Colonic mucosa (tissue), 4 donors: Measurements from ENCODE around the gene CDHR2. TPM values are rescaled to one million over a fixed set of nuclear protein-coding genes. Genes with fewer than 3 reads are reported as not detected.

ENCODE experiments used
- DNase-seq: peaks from one replicate; pipeline ENCODE4 v3.0.0-alpha.2; 2020
- H3K27ac ChIP-seq: fragments of 200-600 bp; one replicate; pipeline ENCODE4 v1.8.0; 2021
- H3K27me3 ChIP-seq: fragments of 200-600 bp; one replicate; pipeline ENCODE4 v1.8.0; 2021
- H3K36me3 ChIP-seq: fragments of 200-600 bp; one replicate; pipeline ENCODE4 v1.8.0; 2021
- H3K4me1 ChIP-seq: fragments of 200-600 bp; one replicate; pipeline ENCODE4 v1.8.0; 2021; ENCODE audit warnings: mild to moderate bottlenecking
- H3K4me3 ChIP-seq: fragments of 200-600 bp; one replicate; pipeline ENCODE4 v1.8.0; 2021
- H3K9ac ChIP-seq, 2 donors: one replicate each; pipeline ENCODE4 v1.7.0; 2013; ENCODE audit warnings: control low read depth in 2 of 2, low read depth in 2 of 2, low read length in 2 of 2
- H3K9me3 ChIP-seq: fragments of 200-600 bp; one replicate; pipeline ENCODE4 v1.8.0; 2021
- intact Hi-C: fragments of 100-400 bp; cut with DNase I; formaldehyde crosslinking; loops from one replicate; pipeline ENCODE4 v1.14.1; 2022
- total RNA-seq, 2 donors: library from RNA; stranded (reverse); fragmentation: NEBNext Ultra II Directional in 1 of 2; extraction: Animal tissue kit (Norgen Biotek cat#: 25700) in 1 of 2; gene quantifications; one replicate each; pipeline ENCODE4 v1.2.1, GENCODE V29; 2021
- TF ChIP-seq, protein P1 (sequence below): fragments of 200-600 bp; IDR thresholded peaks from one replicate; pipeline ENCODE4 v1.8.0; 2022; ENCODE audit warnings: antibody characterized with exemption, mild to moderate bottlenecking
- donor health status: healthy.
- donor health status: DM: no; HTN: no; CAD: no.
- donor health status: DM: no; HTN: no; CAD: no.

CDHR2 gene
- total RNA-seq, 2 donors from 2014 or later, result 42.8 to 60.2 TPM

DNA sequence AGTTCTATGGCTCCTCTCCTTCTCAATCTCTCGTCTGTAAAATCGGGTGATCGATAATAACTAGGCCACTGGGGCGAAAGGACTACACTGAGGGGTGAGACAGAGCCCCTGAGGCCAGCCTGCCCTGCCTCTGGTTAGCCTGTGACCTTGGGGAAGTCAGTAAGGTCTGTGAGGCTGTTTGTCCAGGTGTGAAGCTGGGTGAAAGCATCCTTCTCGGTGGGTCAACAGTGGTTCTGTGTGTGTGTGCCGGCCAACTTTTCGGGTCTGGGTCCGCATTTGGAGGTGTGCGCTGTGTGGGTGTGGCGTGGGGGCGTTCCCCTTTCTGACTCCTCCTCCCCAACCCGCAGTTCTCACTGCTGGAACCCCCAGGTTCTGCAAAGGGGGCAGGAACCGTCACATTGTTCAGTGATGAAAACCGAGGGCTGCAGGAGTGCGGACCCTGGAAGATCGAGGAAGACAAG lies 7.0 kb upstream of the CDHR2 start:
- TF ChIP-seq, protein P1, sequence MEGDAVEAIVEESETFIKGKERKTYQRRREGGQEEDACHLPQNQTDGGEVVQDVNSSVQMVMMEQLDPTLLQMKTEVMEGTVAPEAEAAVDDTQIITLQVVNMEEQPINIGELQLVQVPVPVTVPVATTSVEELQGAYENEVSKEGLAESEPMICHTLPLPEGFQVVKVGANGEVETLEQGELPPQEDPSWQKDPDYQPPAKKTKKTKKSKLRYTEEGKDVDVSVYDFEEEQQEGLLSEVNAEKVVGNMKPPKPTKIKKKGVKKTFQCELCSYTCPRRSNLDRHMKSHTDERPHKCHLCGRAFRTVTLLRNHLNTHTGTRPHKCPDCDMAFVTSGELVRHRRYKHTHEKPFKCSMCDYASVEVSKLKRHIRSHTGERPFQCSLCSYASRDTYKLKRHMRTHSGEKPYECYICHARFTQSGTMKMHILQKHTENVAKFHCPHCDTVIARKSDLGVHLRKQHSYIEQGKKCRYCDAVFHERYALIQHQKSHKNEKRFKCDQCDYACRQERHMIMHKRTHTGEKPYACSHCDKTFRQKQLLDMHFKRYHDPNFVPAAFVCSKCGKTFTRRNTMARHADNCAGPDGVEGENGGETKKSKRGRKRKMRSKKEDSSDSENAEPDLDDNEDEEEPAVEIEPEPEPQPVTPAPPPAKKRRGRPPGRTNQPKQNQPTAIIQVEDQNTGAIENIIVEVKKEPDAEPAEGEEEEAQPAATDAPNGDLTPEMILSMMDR, result no peak
- DNase-seq, result peak; percentile 84
- intact Hi-C loops, result no loop called here
- Histone ChIP-seq H3K9me3 (no peaks in the 10 kb centered on the region), H3K36me3 (no peaks in the 10 kb centered on the region), H3K27me3 (no peaks in the 10 kb centered on the region), H3K4me3 (peak overlapping the region; percentile 55), H3K9ac (peak overlapping the region; percentile 94 to 95), H3K4me1 (peaks cover 16% of the 10 kb centered on the region), H3K27ac (peak overlapping the region; percentile 79)

DNA sequence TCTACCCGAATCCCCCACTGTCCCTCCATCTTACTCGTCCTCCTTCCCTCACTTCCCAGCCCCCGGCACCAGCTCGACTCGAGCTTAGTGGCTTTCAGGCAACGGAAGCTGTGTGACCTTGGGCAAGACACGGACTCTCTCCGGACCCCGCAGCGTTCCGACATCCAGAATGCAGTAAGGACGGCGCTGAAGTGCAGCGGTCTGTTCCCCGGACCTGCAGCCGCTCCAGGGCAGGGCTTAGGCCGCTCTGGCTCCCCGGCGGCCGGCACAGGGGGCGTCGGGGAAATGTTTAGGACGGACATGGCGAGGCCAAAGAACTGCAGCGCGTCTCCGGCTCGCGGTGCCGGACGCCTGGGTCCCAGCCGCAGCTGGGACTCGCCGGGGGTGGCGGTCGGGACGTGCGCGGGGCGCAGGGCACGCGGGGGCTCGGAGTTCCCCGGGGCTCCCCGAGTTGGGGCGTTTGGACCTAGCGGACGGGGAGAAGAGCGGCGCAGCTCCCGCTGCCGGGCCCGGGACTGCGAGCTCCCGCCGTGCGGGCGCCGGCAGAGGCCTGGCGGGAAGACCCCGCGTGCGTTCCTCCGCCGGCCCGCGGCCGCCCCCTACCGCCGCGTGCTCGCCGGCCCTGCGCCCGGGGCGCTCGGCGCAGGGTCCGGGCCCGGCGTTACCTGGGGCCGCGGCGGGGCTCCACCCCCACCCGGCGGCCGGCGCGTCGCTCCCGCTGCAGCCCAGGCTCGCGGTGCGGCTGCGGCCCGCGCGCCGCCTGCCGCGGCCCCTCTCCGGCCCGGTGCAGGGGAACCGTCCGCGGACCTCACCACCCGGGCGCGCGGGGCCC lies 6.3 kb upstream of the CDHR2 start:
- Histone ChIP-seq H3K27ac (peak overlapping the region; percentile 99), H3K36me3 (no peaks in the 10 kb centered on the region), H3K9ac (peak overlapping the region; percentile 94 to 95), H3K4me1 (peaks cover 20% of the 10 kb centered on the region), H3K4me3 (peak overlapping the region; percentile 61), H3K27me3 (no peaks in the 10 kb centered on the region), H3K9me3 (no peaks in the 10 kb centered on the region)
- TF ChIP-seq, protein P1, result no peak
- no peak for DNase-seq
- intact Hi-C loops, result no loop called here

DNA sequence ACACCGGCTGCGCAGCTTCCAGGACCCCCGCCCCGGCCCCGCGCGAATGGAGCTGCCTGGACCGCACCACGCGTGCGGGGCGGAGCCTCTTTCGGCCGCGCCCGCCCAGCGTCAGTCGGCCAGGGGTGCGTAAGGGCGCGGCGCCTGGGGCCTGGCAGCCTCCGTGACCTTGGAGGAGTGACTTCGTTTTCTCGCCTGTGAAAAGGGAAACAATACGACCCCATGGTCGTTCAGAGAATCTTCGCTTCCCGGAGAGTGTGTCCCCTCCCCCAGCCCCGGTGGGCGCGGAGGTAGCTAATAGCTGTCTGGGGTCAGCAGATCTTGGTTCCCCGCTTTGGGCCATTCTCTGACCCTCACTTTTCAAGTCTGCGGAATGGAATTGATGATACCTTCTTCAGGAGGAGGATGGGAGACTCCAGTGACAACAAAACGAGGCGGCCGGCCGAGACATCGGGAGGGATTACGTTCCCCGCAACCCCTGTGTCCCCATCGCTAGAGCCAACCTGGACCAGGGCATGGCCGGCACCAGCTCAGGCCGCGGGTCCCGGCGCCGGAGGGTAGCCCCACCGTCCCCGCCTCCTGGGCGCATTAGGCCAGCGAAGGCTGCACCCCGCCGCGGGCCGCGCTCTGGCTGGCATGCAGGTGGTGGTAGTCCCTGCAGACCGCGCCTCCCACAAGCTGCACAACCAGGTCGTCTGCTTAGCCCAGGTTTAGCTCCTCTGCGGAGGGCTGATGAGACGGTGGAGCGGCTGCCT lies 5.5 kb upstream of the CDHR2 start:
- DNase-seq, result peak; percentile 84
- Histone ChIP-seq H3K4me1 (peaks cover 27% of the 10 kb centered on the region), H3K4me3 (peak overlapping the region; percentile 61), H3K36me3 (no peaks in the 10 kb centered on the region), H3K27ac (peak overlapping the region; percentile 99), H3K9ac (peak overlapping the region; percentile 94 to 98), H3K27me3 (no peaks in the 10 kb centered on the region), H3K9me3 (no peaks in the 10 kb centered on the region)
- TF ChIP-seq, protein P1, result no peak
- intact Hi-C loops, result no loop called here

DNA sequence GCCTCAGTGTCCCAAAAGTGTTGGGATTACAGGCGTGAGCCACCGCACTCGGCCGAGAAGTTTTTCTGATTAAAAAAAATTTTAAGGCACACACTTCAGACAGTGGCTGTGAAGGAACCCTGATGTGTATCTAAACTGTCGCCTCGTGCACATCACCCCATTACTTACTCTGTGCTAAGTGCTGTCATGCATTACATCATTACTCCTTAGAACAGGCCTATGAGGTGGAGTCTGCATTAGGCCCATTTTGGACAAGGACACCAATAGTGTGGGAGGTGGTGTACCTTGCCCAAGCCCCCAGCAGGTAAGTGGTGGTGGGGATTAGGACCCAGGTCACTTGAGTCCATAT lies 3.8 kb upstream of the CDHR2 start:
- Histone ChIP-seq H3K27ac (peak overlapping the region; percentile 99), H3K27me3 (no peaks in the 10 kb centered on the region), H3K9me3 (no peaks in the 10 kb centered on the region), H3K4me3 (peak overlapping the region; percentile 13), H3K9ac (peak overlapping the region; percentile 48 to 98), H3K36me3 (no peaks in the 10 kb centered on the region), H3K4me1 (peaks cover 33% of the 10 kb centered on the region)
- TF ChIP-seq, protein P1, result no peak
- intact Hi-C loops, result no loop called here
- DNase-seq, result no peak

DNA sequence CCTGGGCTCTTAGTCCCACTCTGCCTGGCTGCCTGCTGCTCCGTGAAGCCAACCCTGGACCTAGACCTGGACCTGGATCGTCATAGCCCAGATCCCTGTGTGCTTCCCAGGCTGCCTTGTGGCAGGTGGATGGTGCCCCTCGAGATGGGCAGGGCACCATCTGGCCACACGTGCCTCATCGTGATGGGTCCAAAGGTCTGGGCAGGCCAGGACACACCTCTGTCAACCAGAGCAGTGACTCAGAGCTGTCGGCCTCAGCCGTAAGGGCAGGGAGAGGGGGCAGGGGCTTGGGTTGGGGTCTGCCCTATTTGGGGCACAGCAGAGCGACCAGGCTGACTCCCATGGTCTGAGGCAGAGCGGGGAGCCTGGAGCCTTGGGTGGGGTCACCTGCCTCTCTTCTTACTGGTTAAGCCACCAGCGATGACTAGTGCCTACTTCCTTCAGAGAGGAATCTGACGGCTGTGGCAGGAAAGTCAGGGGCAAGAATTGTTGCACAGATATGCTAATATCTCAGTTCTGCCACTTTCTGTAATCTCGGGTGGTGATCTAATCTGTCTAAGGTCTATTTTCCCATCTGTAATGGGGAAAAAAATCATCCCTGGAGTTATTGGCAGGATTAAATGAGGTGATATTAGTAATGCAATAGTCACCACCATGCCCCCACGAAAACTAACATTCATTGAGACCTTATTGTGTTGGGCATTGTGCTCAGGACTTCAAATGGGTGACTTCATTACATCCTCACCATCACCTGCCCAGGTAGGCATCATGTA lies 3.2 kb upstream of the CDHR2 start:
- peak overlapping the region; percentile 48 to 98 for H3K9ac ChIP-seq
- H3K36me3 ChIP-seq, result no peaks in the 10 kb centered on the region
- intact Hi-C loops, result no loop called here
- H3K27me3 ChIP-seq, result no peaks in the 10 kb centered on the region
- DNase-seq, result peak; percentile 91
- peaks cover 33% of the 10 kb centered on the region for H3K4me1 ChIP-seq
- H3K27ac ChIP-seq, result peak overlapping the region; percentile 99
- no peak overlapping the region for H3K4me3 ChIP-seq
- TF ChIP-seq, protein P1, result no peak
- no peaks in the 10 kb centered on the region for H3K9me3 ChIP-seq
